IMR-90 (cell line): Measurements from ENCODE around the gene OTUD7B. TPM values are rescaled to one million over a fixed set of nuclear protein-coding genes. Genes with fewer than 3 reads are reported as not detected.
A peak's percentile ranks its signal among the peaks of the same experiment; 100 is the strongest.

ENCODE experiments used
- ATAC-seq: fragments of 200-7000 bp; cut with Tn5 transposase; 2 replicates; pipeline ENCODE4 v1.9.1; 2020; ENCODE audit warnings: low read depth, mild to moderate bottlenecking, moderate library complexity
- BruUV-seq: library from RNA; stranded (reverse); fragments of 400-500 nt; replicated peaks from 2 replicates; lab custom pipeline; 2021; lab: Mats Ljungman, UMichigan
- CTCF ChIA-PET: fragments of 300-600 bp; formaldehyde crosslinking; extraction: SDS; loops from one replicate; lab custom pipeline; 2021; ENCODE audit warnings: antibody characterized with exemption; lab: Yijun Ruan, JAX
- POLR2A ChIA-PET: fragments of 300-600 bp; sonication (Branson Sonifier 250); formaldehyde crosslinking; loops from one replicate; lab custom pipeline; 2022; ENCODE audit warnings: antibody characterized with exemption; ENCODE audit not compliant: unreplicated experiment; lab: Charles Lee
- DNase-seq: peaks from one replicate; pipeline ENCODE4 v3.0.0; 2013
- H2AFZ ChIP-seq: replicated peaks from 2 replicates; pipeline ENCODE3; 2013; ENCODE audit warnings: low read length, mild to moderate bottlenecking; ENCODE audit not compliant: poor library complexity
- H2AK5ac ChIP-seq: 2 replicates; pipeline ENCODE4 v1.6.1; 2013; ENCODE audit warnings: low read depth, low read length, inconsistent platforms
- H2AK9ac ChIP-seq: replicated peaks from 2 replicates; pipeline ENCODE3; 2013; ENCODE audit warnings: mild to moderate bottlenecking, low read depth, low read length, moderate library complexity; ENCODE audit not compliant: poor library complexity
- H2BK120ac ChIP-seq: 2 replicates; pipeline ENCODE4 v1.6.1; 2013; ENCODE audit warnings: low read depth, low read length, inconsistent platforms
- H2BK15ac ChIP-seq: 3 replicates; pipeline ENCODE4 v1.6.1; 2013; ENCODE audit warnings: low read depth, low read length, inconsistent platforms
- H2BK20ac ChIP-seq: 2 replicates; pipeline ENCODE4 v1.6.1; 2013; ENCODE audit warnings: low read depth, mild to moderate bottlenecking, inconsistent platforms, low read length, moderate library complexity
- H2BK5ac ChIP-seq: 2 replicates; pipeline ENCODE4 v1.6.1; 2013; ENCODE audit warnings: mild to moderate bottlenecking, low read depth, low read length, inconsistent platforms; ENCODE audit not compliant: poor library complexity, severe bottlenecking
- H3K14ac ChIP-seq: replicated peaks from 2 replicates; pipeline ENCODE4 v1.6.1; 2013; ENCODE audit warnings: low read depth, low read length, inconsistent platforms
- H3K18ac ChIP-seq: 2 replicates; pipeline ENCODE4 v1.6.1; 2013; ENCODE audit warnings: low read depth, low read length, control low read depth
- H3K23ac ChIP-seq: 2 replicates; pipeline ENCODE4 v1.6.1; 2013; ENCODE audit warnings: low read depth, low read length, inconsistent platforms
- H3K27ac ChIP-seq: 2 replicates; pipeline ENCODE4 v1.5.1; 2013; ENCODE audit warnings: mild to moderate bottlenecking, control low read depth, low read length; ENCODE audit not compliant: insufficient read depth
- H3K27me3 ChIP-seq: 2 replicates; pipeline ENCODE4 v1.6.1; 2013; ENCODE audit warnings: low read length; ENCODE audit not compliant: control insufficient read depth, insufficient read depth
- H3K36me3 ChIP-seq: 2 replicates; pipeline ENCODE4 v1.6.1; 2013; ENCODE audit warnings: low read length, mixed read lengths; ENCODE audit not compliant: control insufficient read depth, insufficient read depth
- H3K4ac ChIP-seq: 2 replicates; pipeline ENCODE4 v1.6.1; 2013; ENCODE audit warnings: low read depth, low read length, inconsistent platforms
- H3K4me1 ChIP-seq: 2 replicates; pipeline ENCODE4 v1.6.1; 2013; ENCODE audit warnings: low read length, mixed read lengths; ENCODE audit not compliant: control insufficient read depth, insufficient read depth
- H3K4me2 ChIP-seq: 2 replicates; pipeline ENCODE4 v1.6.1; 2013; ENCODE audit warnings: low read depth, mild to moderate bottlenecking, control low read depth, low read length, moderate library complexity
- H3K4me3 ChIP-seq: 2 replicates; pipeline ENCODE4 v1.5.1; 2013; ENCODE audit warnings: low read depth, mild to moderate bottlenecking, control low read depth, low read length, moderate library complexity; ENCODE audit not compliant: insufficient read depth
- H3K56ac ChIP-seq: 2 replicates; pipeline ENCODE4 v1.6.1; 2013; ENCODE audit warnings: low read length, inconsistent platforms; ENCODE audit not compliant: insufficient read depth; ENCODE audit errors: extremely low read depth
- H3K79me1 ChIP-seq, 2 experiments: 2 replicates each; pipeline ENCODE4 v1.6.1; 2013; ENCODE audit warnings: low read length in 2 of 2, inconsistent platforms in 1 of 2, low read depth in 1 of 2
- H3K9ac ChIP-seq: 2 replicates; pipeline ENCODE4 v1.6.1; 2013; ENCODE audit warnings: low read depth, low read length, control low read depth
- H3K9me1 ChIP-seq: 2 replicates; pipeline ENCODE4 v1.6.1; 2013; ENCODE audit warnings: low read length, inconsistent platforms; ENCODE audit not compliant: insufficient read depth
- H3K9me3 ChIP-seq: 2 replicates; pipeline ENCODE4 v1.6.1; 2013; ENCODE audit warnings: low read length; ENCODE audit not compliant: control insufficient read depth, insufficient read depth
- H4K20me1 ChIP-seq: 2 replicates; pipeline ENCODE4 v1.6.1; 2013; ENCODE audit warnings: low read length, inconsistent platforms; ENCODE audit not compliant: insufficient read depth
- H4K5ac ChIP-seq: 2 replicates; pipeline ENCODE4 v1.6.1; 2013; ENCODE audit warnings: mild to moderate bottlenecking, low read depth, low read length, control low read depth
- H4K8ac ChIP-seq, 2 experiments: 2 replicates each; pipeline ENCODE4 v1.6.1; 2013; ENCODE audit warnings: low read depth in 2 of 2, low read length in 2 of 2, control low read depth in 1 of 2, inconsistent platforms in 1 of 2
- H4K91ac ChIP-seq: 2 replicates; pipeline ENCODE4 v1.6.1; 2013; ENCODE audit warnings: low read depth, low read length, inconsistent platforms; ENCODE audit not compliant: insufficient read depth
- CHD1 ChIP-seq: IDR thresholded peaks from 2 replicates; pipeline ENCODE4 v1.6.1; 2012; ENCODE audit warnings: low read depth, low read length, improper control_type of control experiment
- MAZ ChIP-seq: IDR thresholded peaks from 2 replicates; pipeline ENCODE4 v1.6.1; 2012; ENCODE audit warnings: low read depth, mild to moderate bottlenecking, low read length, improper control_type of control experiment, moderate library complexity, borderline replicate concordance
- NFE2L2 ChIP-seq: fragments of 150-350 bp; IDR thresholded peaks from 2 replicates; pipeline ENCODE4 v1.6.1; 2016; ENCODE audit warnings: low read depth, mild to moderate bottlenecking, low read length
- POLR2A ChIP-seq: IDR thresholded peaks from 2 replicates; pipeline ENCODE4 v1.6.1; 2012; ENCODE audit warnings: mild to moderate bottlenecking, low read depth, low read length
- WGBS, 2 experiments: methylation state at CpG; one replicate each; pipeline versions ENCODE4 v1.1.5 to v1.1.7; 2013; ENCODE audit warnings: missing lambda C conversion rate in 2 of 2; ENCODE audit not compliant: insufficient read length in 1 of 2; ENCODE audit errors: extremely low coverage in 2 of 2; 5-methylcytosine and 5-hydroxymethylcytosine counted together
- dilution Hi-C: fragments of 300-500 bp; cut with HindIII; formaldehyde crosslinking; loops from one replicate; pipeline ENCODE4 v1.14.3; 2018; ENCODE audit warnings: low sequenced_read_pairs; ENCODE audit not compliant: unreplicated experiment
- in situ Hi-C: fragments of 300-500 bp; cut with MboI; formaldehyde crosslinking; loops from 3 replicates; pipeline ENCODE4 v1.14.3; 2019; ENCODE audit warnings: low sequenced_read_pairs, inconsistent platforms, mixed read lengths
- intact Hi-C: fragments of 100-400 bp; cut with micrococcal nuclease; formaldehyde crosslinking; loops from 2 replicates; pipeline ENCODE4 v1.10.0; 2022
- polyA plus RNA-seq, 3 experiments: library from polyadenylated mRNA; depleted of rRNA; stranded (reverse); fragments of >200 nt; gene quantifications; 2 replicates each; pipeline ENCODE4 v1.2.3, GENCODE V29; 2012; ENCODE audit warnings: low replicate concordance in 1 of 3
- total RNA-seq: library from RNA; depleted of rRNA; stranded (reverse); fragments of >200 nt; gene quantifications from 2 replicates; pipeline ENCODE4 v1.2.3, GENCODE V29; 2012

The OTUD7B gene
- total and polyA plus RNA-seq, 2 of the 4 experiments (the other 2 are of a cell fraction): 7.5 to 18.6 TPM

DNA sequence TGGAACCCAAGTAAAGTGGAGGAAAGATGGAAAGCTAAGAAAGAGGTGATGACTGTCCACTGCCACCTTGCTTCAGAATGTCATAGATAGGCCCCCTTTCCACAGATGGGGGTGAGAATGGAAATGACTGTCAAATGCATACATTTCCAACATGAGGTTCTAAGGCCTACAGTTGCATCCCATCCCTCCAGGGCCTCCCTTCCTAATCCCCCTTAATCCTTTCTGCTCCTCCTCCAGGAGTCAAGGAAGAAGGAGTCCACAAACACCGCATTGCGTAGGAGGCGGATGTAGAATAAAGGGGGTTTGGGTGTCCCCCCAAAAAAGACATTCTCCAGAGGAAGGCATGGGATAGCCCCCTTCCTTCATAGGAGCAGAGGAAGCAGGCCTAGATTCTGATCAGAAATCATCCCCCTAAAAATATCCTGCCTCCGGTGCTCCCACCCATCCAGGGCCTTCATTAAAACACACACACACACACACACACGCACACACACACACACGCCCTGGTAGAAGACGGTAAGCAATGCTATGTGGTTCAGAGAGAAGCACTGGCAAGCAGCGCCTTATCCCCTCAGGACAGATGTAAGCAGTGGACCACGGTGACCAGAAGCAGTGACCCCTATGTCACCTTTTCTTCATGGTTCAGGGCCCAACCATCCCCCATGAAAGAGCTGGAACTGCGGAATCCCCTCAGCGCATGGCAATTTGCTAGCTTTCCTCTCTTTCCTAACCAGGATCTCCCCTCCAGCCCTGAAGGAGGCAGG lies 94.9 kb downstream of the OTUD7B start:
- Histone ChIP-seq H4K91ac (no peak overlapping the region), H2AK5ac (peak overlapping the region; percentile 58), H4K20me1 (no peaks in the 10 kb centered on the region), H3K4me2 (no peak overlapping the region; the same call in 1 of the 2 replicates), H3K79me1 (peaks cover 5 to 30% of the 10 kb centered on the region in 2 experiments; a peak in 3 of 4 replicates), H4K5ac (no peak overlapping the region), H3K23ac (peak overlapping the region; percentile 29), H3K36me3 (peaks cover 17% of the 10 kb centered on the region), H3K9ac (no peak overlapping the region), H3K4ac (0 out of 2 replicates have a peak overlapping the region, but pooled peaks have one; percentile 36), H3K18ac (no peak overlapping the region), H2BK20ac (no peak overlapping the region), H3K56ac (no peak overlapping the region), H2BK15ac (no peak overlapping the region), H2AFZ (no peak overlapping the region), H2AK9ac (peak overlapping the region; percentile 35), H4K8ac (no peak overlapping the region), H3K14ac (no peak overlapping the region), H3K27me3 (no peaks in the 10 kb centered on the region), H3K9me3 (no peaks in the 10 kb centered on the region), H2BK5ac (no peak overlapping the region), H3K4me1 (peaks cover 12% of the 10 kb centered on the region), H3K4me3 (no peak overlapping the region), H2BK120ac (no peak overlapping the region), H3K9me1 (peaks cover 22% of the 10 kb centered on the region), H3K27ac (no peak overlapping the region)
- 36% methylated on average over 2 of the region's 11 CpGs; no CpG with 5 or more reads in 1 of the 2 experiments for whole genome bisulfite sequencing, 2 experiments
- ChIA-PET POLR2A (no interaction called here), CTCF (interaction anchor here (0.6 kb wide), 2 partner anchors 135 to 266 kb away, joined by 3 to 4 read pairs; no protein-coding TSS in a partner anchor)
- no peak for TF ChIP-seq CHD1
- TF ChIP-seq POLR2A: no peak
- no peak for TF ChIP-seq MAZ
- no peak for TF ChIP-seq NFE2L2
- no peak for DNase-seq
- dilution Hi-C loops: no loop called here
- no peak for ATAC-seq
- intact Hi-C loops: no loop called here
- BruUV-seq: no TSS peak
- in situ Hi-C loops: no loop called here
